Measurements from ENCODE around the gene SDK2.

DNA sequence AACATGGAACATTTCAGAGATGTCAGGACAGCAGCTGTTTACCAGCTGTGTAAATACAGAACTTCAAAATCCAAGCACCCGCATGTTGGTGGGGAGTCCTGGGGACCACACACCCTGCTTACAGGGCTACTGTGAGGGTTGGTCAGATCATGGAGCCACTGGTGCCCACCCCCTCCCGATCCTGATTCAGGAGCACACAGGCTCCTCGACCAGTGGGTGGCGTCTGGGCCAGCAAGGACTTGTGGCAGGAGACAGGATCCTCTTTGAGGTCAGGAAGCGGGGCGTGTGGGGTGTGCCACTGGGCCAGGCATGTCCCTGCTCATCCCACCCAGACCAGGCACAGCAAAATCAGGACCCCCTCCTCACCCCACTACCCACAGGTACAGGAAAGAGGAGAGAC, 83.6 kb downstream of the SDK2 start:
- no peak for TF ChIP-seq POLR2A (IDR thresholded peaks at IDR 0.05)
- TF ChIP-seq, protein P1, sequence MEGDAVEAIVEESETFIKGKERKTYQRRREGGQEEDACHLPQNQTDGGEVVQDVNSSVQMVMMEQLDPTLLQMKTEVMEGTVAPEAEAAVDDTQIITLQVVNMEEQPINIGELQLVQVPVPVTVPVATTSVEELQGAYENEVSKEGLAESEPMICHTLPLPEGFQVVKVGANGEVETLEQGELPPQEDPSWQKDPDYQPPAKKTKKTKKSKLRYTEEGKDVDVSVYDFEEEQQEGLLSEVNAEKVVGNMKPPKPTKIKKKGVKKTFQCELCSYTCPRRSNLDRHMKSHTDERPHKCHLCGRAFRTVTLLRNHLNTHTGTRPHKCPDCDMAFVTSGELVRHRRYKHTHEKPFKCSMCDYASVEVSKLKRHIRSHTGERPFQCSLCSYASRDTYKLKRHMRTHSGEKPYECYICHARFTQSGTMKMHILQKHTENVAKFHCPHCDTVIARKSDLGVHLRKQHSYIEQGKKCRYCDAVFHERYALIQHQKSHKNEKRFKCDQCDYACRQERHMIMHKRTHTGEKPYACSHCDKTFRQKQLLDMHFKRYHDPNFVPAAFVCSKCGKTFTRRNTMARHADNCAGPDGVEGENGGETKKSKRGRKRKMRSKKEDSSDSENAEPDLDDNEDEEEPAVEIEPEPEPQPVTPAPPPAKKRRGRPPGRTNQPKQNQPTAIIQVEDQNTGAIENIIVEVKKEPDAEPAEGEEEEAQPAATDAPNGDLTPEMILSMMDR (IDR thresholded peaks at IDR 0.05), result no peak

Measured in thyroid gland (tissue), 4 donors.